Endothelial cell of umbilical vein (primary cell): ENCODE results near the gene IL1RL1. TPM values are rescaled to one million over a fixed set of nuclear protein-coding genes. Genes with fewer than 3 reads are reported as not detected.

Source experiments
- BruUV-seq: library from RNA; stranded (reverse); fragments of 400-500 nt; replicated peaks from 2 replicates; lab custom pipeline; 2021; lab: Mats Ljungman, UMichigan
- CTCF ChIA-PET: fragments of 300-600, 350-600 bp; sonication (Branson Sonifier 250); formaldehyde crosslinking; loops from one replicate; lab custom pipeline; 2021; ENCODE audit warnings: antibody characterized with exemption, inconsistent platforms; lab: Charles Lee
- POLR2A ChIA-PET: fragments of 300-600, 350-600 bp; sonication (Branson Sonifier 250); formaldehyde crosslinking; loops from one replicate; lab custom pipeline; 2021; ENCODE audit warnings: antibody characterized with exemption, inconsistent platforms; lab: Charles Lee
- DNase-seq: peaks from one replicate; pipeline ENCODE4 v3.0.0-alpha.2; 2011; ENCODE audit warnings: low read depth, low spot score
- FAIRE-seq: peaks from 2 replicates; lab custom pipeline; 2011; peaks lifted over from hg19 to GRCh38; lab: Jason Lieb, UNC
- H2AFZ ChIP-seq: 2 replicates; pipeline ENCODE4 v1.6.0; 2012; ENCODE audit warnings: low read depth, low read length, control low read depth, inconsistent platforms
- H3K27ac ChIP-seq: 2 replicates; pipeline ENCODE4 v1.5.1; 2011; ENCODE audit warnings: low read depth, mild to moderate bottlenecking, control low read depth, low read length, moderate library complexity; ENCODE audit not compliant: insufficient read depth
- H3K27me3 ChIP-seq, 2 experiments: 2 replicates each; pipeline versions ENCODE4 v1.6.0 to v1.6.1; 2011; ENCODE audit warnings: low read length in 2 of 2, mixed read lengths in 1 of 2; ENCODE audit not compliant: control insufficient read depth in 2 of 2, insufficient read depth in 2 of 2
- H3K36me3 ChIP-seq, 2 experiments: 2 replicates in 1 of 2; 3 replicates in 1 of 2; pipeline ENCODE4 v1.5.1; 2011; ENCODE audit warnings: low read length in 2 of 2, mild to moderate bottlenecking in 1 of 2, moderate library complexity in 1 of 2; ENCODE audit not compliant: control insufficient read depth in 2 of 2, insufficient read depth in 2 of 2; ENCODE audit errors: extremely low read depth in 1 of 2
- H3K4me1 ChIP-seq: 3 replicates; pipeline ENCODE4 v1.5.1; 2011; ENCODE audit warnings: mild to moderate bottlenecking, low read length; ENCODE audit not compliant: control insufficient read depth, insufficient read depth; ENCODE audit errors: extremely low read depth
- H3K4me2 ChIP-seq: 2 replicates; pipeline ENCODE4 v1.6.1; 2011; ENCODE audit warnings: low read length, control low read depth, mixed read lengths; ENCODE audit not compliant: insufficient read depth
- H3K4me3 ChIP-seq, 3 experiments: fragments of 200-600 bp in 1 of 3; sonication (generic), shearing (Covaris generic) in 1 of 3; replicated peaks in 1 of 3; 2 replicates each; pipeline ENCODE4 v1.5.1; 2011 to 2016; ENCODE audit warnings: control low read depth in 3 of 3, low read length in 3 of 3, mild to moderate bottlenecking in 2 of 3, inconsistent platforms in 1 of 3, low read depth in 1 of 3, moderate library complexity in 1 of 3; ENCODE audit not compliant: insufficient read depth in 1 of 3
- H3K79me2 ChIP-seq: 2 replicates; pipeline ENCODE4 v1.6.0; 2012; ENCODE audit warnings: low read length, inconsistent platforms; ENCODE audit not compliant: control insufficient read depth, insufficient read depth
- H3K9ac ChIP-seq: replicated peaks from 2 replicates; pipeline ENCODE3; 2011; ENCODE audit warnings: low read length, control low read depth; ENCODE audit not compliant: insufficient read depth; ENCODE audit errors: extremely low read depth
- H3K9me1 ChIP-seq: replicated peaks from 3 replicates; pipeline ENCODE4 v1.6.0; 2011; ENCODE audit warnings: mild to moderate bottlenecking, low read length; ENCODE audit not compliant: control insufficient read depth, insufficient read depth; ENCODE audit errors: extremely low read depth
- H3K9me3 ChIP-seq: replicated peaks from 2 replicates; pipeline ENCODE4 v1.5.1; 2012; ENCODE audit warnings: low read length, inconsistent platforms; ENCODE audit not compliant: control insufficient read depth, insufficient read depth
- H4K20me1 ChIP-seq: replicated peaks from 2 replicates; pipeline ENCODE3; 2011; ENCODE audit warnings: mild to moderate bottlenecking, low read length; ENCODE audit not compliant: control insufficient read depth, insufficient read depth; ENCODE audit errors: extremely low read depth
- CTCF ChIP-seq, 2 donors: IDR thresholded peaks; 1 replicate in 1 of 2; 2 replicates in 1 of 2; pipeline ENCODE4 v1.5.1; 2011; ENCODE audit warnings: low read length in 2 of 2, mild to moderate bottlenecking in 2 of 2, moderate library complexity in 2 of 2, control low read depth in 1 of 2, inconsistent platforms in 1 of 2, low read depth in 1 of 2; ENCODE audit not compliant: insufficient read depth in 1 of 2; ENCODE audit errors: extremely low read depth in 1 of 2
- JUN ChIP-seq: IDR thresholded peaks from 2 replicates; pipeline ENCODE4 v1.6.1; 2011; ENCODE audit warnings: borderline replicate concordance, low read depth; ENCODE audit not compliant: insufficient read length, insufficient read depth
- MAX ChIP-seq: IDR thresholded peaks from 2 replicates; pipeline ENCODE4 v1.6.1; 2011; ENCODE audit not compliant: insufficient read depth, insufficient read length
- MYC ChIP-seq: IDR thresholded peaks from one replicate; pipeline ENCODE4 v1.6.1; 2011; ENCODE audit warnings: mild to moderate bottlenecking, low read depth, low read length
- POLR2A ChIP-seq: IDR thresholded peaks from 2 replicates; pipeline ENCODE4 v1.6.1; 2012; ENCODE audit warnings: low read depth, mild to moderate bottlenecking, control low read depth, low read length
- POLR2AphosphoS5 ChIP-seq: IDR thresholded peaks from 2 replicates; pipeline ENCODE4 v1.6.1; 2012; ENCODE audit warnings: low read depth, mild to moderate bottlenecking, control low read depth, low read length, moderate library complexity; ENCODE audit not compliant: insufficient read depth
- dilution Hi-C: fragments of 300-500 bp; cut with MboI; formaldehyde crosslinking; loops from one replicate; pipeline ENCODE4 v1.15.0; 2019; ENCODE audit warnings: low sequenced_read_pairs; ENCODE audit not compliant: extremely low pct_ligation_motif_present
- intact Hi-C: fragments of 100-400 bp; cut with micrococcal nuclease; formaldehyde crosslinking; loops from one replicate; pipeline ENCODE4 v1.10.0; 2022
- polyA plus RNA-seq, 4 experiments: library from polyadenylated mRNA; depleted of rRNA in 3 of 4; stranded (reverse) in 3 of 4; unstranded in 1 of 4; fragments of >200 nt; gene quantifications; 2 replicates each; pipeline versions ENCODE4 v1.2.1 to v1.2.3, GENCODE V29; 2011 to 2012; ENCODE audit warnings: missing spikeins in 1 of 4
- total RNA-seq: library from RNA; stranded (reverse); gene quantifications from 2 replicates; pipeline ENCODE4 v1.2.3, GENCODE V29; 2021

The IL1RL1 gene
- total and polyA plus RNA-seq, 2 donors (not counting 3 experiments of a cell fraction or from before 2014, with no cell fraction given): 32.2 to 44.0 TPM

DNA sequence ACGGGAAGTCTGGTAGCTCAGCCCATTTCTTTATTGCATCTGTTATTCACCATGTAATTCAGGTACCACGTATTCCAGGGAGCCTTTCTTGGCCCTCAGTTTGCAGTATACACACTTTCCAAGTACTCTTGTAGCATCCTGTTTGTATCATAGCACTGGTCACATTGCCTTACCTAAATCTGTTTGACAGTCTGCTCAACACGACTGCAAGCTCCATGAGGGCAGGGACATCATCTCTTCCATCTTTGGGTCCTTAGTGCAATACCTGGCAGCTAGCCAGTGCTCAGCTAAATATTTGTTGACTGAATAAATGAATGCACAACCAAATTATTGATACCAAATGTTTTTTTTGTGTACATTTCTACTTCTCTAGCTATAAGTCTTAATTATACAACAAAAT lies 33.0 kb downstream of the IL1RL1 start:
- no peaks in the 10 kb centered on the region for H3K9me1 ChIP-seq
- no peaks in the 10 kb centered on the region for H3K9me3 ChIP-seq
- H3K4me2 ChIP-seq: no peak overlapping the region
- TF ChIP-seq CTCF (IDR thresholded peaks at IDR 0.05; ENCODE audit: extremely low read depth in 1 of 2, insufficient read depth in 1 of 2, low read depth in 1 of 2, low read length in 2 of 2): no peak
- TF ChIP-seq POLR2A: no peak
- TF ChIP-seq MYC: no peak
- TF ChIP-seq JUN: no peak
- peak; percentile 9 for TF ChIP-seq POLR2AphosphoS5
- H3K27me3 ChIP-seq: no peaks in the 10 kb centered on the region
- intact Hi-C loops: no loop called here
- DNase-seq: no peak
- H3K79me2 ChIP-seq: peaks cover 8% of the 10 kb centered on the region
- H3K4me1 ChIP-seq: peaks cover 15% of the 10 kb centered on the region
- peaks cover 0 to 8% of the 10 kb centered on the region in 2 experiments for H3K36me3 ChIP-seq
- H3K9ac ChIP-seq: no peak overlapping the region
- H2AFZ ChIP-seq: no peak overlapping the region
- no peak for FAIRE-seq
- no peaks in the 10 kb centered on the region for H4K20me1 ChIP-seq
- BruUV-seq: no TSS peak
- no peak overlapping the region for H3K27ac ChIP-seq
- POLR2A ChIA-PET: no interaction called here
- dilution Hi-C loops: no loop called here
- no peak overlapping the region for H3K4me3 ChIP-seq
- CTCF ChIA-PET: interaction anchor here (0.7 to 1.8 kb wide), 2 partner anchors 9 to 98 kb away, joined by 3 to 5 read pairs; no protein-coding TSS in a partner anchor

DNA sequence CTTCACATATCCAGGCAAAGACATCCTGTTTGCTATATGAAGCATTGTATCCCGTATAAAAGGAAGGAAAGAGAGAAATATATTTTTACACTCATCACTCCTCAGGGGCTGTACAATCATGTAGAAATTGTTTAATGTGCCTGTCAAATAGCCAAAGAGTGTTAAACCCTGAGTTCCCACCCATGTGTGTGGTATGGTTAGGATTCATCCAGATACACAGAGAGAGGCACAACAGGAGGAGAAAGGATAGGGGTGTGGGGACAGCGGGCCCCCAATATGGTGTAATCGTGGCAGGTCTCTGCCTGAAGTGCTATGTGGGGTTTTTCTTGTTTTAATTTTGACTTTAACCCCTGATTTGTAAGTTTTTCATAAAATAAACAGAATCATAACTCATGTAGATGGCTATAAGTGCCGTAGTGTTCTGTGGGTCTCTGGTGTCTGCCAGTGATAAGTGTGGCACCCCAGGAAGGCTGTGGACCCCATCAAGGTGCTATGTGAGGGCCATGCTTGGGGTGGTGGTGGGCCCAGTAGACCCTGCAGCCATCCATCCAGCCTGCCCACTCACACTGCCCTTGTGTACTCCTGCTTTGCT lies 34.1 kb downstream of the IL1RL1 start:
- POLR2A ChIA-PET: no interaction called here
- CTCF ChIA-PET: interaction anchor here (0.6 kb wide), 1 partner anchor 13 kb away, joined by 3 read pairs; no protein-coding TSS in a partner anchor
- H3K27me3 ChIP-seq: no peaks in the 10 kb centered on the region
- H3K9me3 ChIP-seq: no peaks in the 10 kb centered on the region
- H3K79me2 ChIP-seq: peaks cover 5% of the 10 kb centered on the region
- TF ChIP-seq JUN: no peak
- no peak for TF ChIP-seq MAX
- TF ChIP-seq POLR2A: peak; percentile 77
- no peak for TF ChIP-seq MYC
- peak; percentile 60 for TF ChIP-seq POLR2AphosphoS5
- no peak overlapping the region for H2AFZ ChIP-seq
- no TSS peak for BruUV-seq
- peaks cover 0 to 8% of the 10 kb centered on the region in 2 experiments for H3K36me3 ChIP-seq
- H3K4me1 ChIP-seq: peaks cover 11% of the 10 kb centered on the region
- no peak overlapping the region for H3K4me2 ChIP-seq
- DNase-seq (peak; percentile 66), FAIRE-seq (peak; percentile 72)
- H4K20me1 ChIP-seq: no peaks in the 10 kb centered on the region
- dilution Hi-C loops: no loop called here
- no peak overlapping the region for H3K4me3 ChIP-seq
- no peak overlapping the region for H3K9ac ChIP-seq
- H3K9me1 ChIP-seq: no peaks in the 10 kb centered on the region
- intact Hi-C loops: no loop called here
- no peak overlapping the region for H3K27ac ChIP-seq
